Esophagus squamous epithelium (tissue), 5 donors: ENCODE results near the gene OR13C2. TPM values are rescaled to one million over a fixed set of nuclear protein-coding genes. Genes with fewer than 3 reads are reported as not detected.

Source experiments
- DNase-seq: peaks from one replicate; lab custom pipeline; 2025; lab: John Stamatoyannopoulos, UW
- H3K27ac ChIP-seq, 4 donors: fragments of 200-600 bp; sonication (generic); one replicate each; pipeline ENCODE4 v1.5.1; 2016 to 2019; ENCODE audit warnings: mild to moderate bottlenecking in 1 of 4
- H3K27me3 ChIP-seq, 4 donors: fragments of 200-600 bp; sonication (generic); 1 replicate in 3 of 4; 2 replicates in 1 of 4; pipeline versions ENCODE4 v1.5.1 to v1.6.0; 2017 to 2021; ENCODE audit warnings: antibody characterized with exemption in 1 of 4
- H3K36me3 ChIP-seq, 3 donors: fragments of 200-600 bp; sonication (generic); one replicate each; pipeline ENCODE4 v1.5.1; 2016 to 2019
- H3K4me1 ChIP-seq, 3 donors: fragments of 200-600 bp; sonication (generic); one replicate each; pipeline ENCODE4 v1.5.1; 2017 to 2019
- H3K4me3 ChIP-seq, 4 donors: fragments of 200-600 bp; sonication (generic); 1 replicate in 3 of 4; 2 replicates in 1 of 4; pipeline ENCODE4 v1.5.1; 2016 to 2019; ENCODE audit warnings: mild to moderate bottlenecking in 2 of 4, moderate library complexity in 1 of 4
- H3K9me3 ChIP-seq, 3 donors: fragments of 200-600 bp; sonication (generic); one replicate each; pipeline ENCODE4 v1.5.1; 2016 to 2019
- CTCF ChIP-seq, 6 experiments: fragments of 450-650 bp in 4 of 6; fragments of 200-600 bp in 2 of 6; sonication (generic) in 2 of 6; IDR thresholded peaks; one replicate each; pipeline ENCODE4 v1.5.1; 2016 to 2019; ENCODE audit warnings: antibody characterized with exemption in 6 of 6, mild to moderate bottlenecking in 4 of 6, moderate library complexity in 4 of 6
- POLR2A ChIP-seq, 4 donors: fragments of 450-650 bp; IDR thresholded peaks; one replicate each; pipeline ENCODE4 v1.6.1; 2017; ENCODE audit warnings: antibody characterized with exemption in 4 of 4, mild to moderate bottlenecking in 4 of 4, moderate library complexity in 3 of 4
- WGBS, 2 donors: methylation state at CpG; one replicate each; pipeline ENCODE4 v1.1.5; 2018; 5-methylcytosine and 5-hydroxymethylcytosine counted together
- intact Hi-C: fragments of 100-400 bp; cut with DNase I; formaldehyde crosslinking; loops from one replicate; pipeline ENCODE4 v1.15.0; 2022
- total RNA-seq, 4 donors: library from RNA; depleted of rRNA; stranded (reverse); fragments of >200 nt; gene quantifications; one replicate each; pipeline ENCODE4 v1.1.0, GENCODE V29; 2016
- donor health status: DM: yes; HTN: yes; CAD: no.

Gene OR13C2
- total RNA-seq, 4 donors from 2014 or later = not detected

GRCh38 chr9:104589626-104590025, 15.8 kb downstream of the OR13C2 start:
- no peaks in the 10 kb centered on the region for H3K36me3 ChIP-seq
- H3K4me3 ChIP-seq = no peak overlapping the region
- DNase-seq = no peak
- no peak overlapping the region for H3K27ac ChIP-seq
- WGBS, 2 donors = 76 to 86% methylated on average over 1 of the region's 1 CpG
- TF ChIP-seq CTCF (IDR thresholded peaks at IDR 0.05) = no peak
- no peak for TF ChIP-seq POLR2A (IDR thresholded peaks at IDR 0.05)
- no peaks in the 10 kb centered on the region for H3K27me3 ChIP-seq
- intact Hi-C loops = no loop called here
- no peaks in the 10 kb centered on the region for H3K4me1 ChIP-seq
- H3K9me3 ChIP-seq = no peaks in the 10 kb centered on the region

DNA sequence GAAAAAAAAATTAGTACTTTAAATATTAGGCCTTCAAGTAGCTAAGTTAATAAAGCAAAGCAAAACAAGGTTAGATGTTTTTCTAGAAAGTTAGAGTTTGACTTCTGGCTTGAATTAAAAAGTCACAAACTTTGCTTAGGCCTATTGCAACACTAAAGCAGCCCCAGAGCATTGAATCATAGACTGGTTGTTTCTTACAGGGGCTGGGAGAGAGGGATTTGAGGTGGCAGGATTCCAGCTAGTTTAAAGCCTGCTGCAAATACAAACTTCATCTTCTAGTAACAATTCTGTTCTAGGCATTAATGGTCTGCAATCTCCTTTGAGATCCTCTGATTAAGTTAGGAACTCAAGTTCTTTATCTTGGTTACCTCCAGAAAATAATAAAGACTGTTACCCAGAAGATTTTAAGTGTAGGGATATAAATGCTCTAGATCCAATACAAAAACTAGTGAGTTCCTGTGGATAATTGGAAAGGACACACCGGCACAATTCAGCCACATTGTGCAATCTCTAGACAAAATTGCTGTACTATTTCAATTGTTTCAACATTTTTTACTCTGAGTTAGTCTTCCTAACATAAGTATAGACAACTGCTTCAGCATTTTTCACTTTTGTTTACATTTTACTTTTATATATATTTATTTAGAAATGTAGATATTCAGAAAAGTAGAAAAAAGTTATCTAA, 18.8 kb downstream of the OR13C2 start:
- DNase-seq = no peak
- intact Hi-C loops = no loop called here
- WGBS, 2 donors = 68 to 72% methylated on average over 1 of the region's 1 CpG
- no peaks in the 10 kb centered on the region for H3K9me3 ChIP-seq
- H3K4me1 ChIP-seq = no peaks in the 10 kb centered on the region
- no peaks in the 10 kb centered on the region for H3K27me3 ChIP-seq
- TF ChIP-seq POLR2A (IDR thresholded peaks at IDR 0.05) (no peak), CTCF (IDR thresholded peaks at IDR 0.05) (no peak)
- no peaks in the 10 kb centered on the region for H3K36me3 ChIP-seq
- H3K4me3 ChIP-seq = no peak overlapping the region
- no peak overlapping the region for H3K27ac ChIP-seq

DNA sequence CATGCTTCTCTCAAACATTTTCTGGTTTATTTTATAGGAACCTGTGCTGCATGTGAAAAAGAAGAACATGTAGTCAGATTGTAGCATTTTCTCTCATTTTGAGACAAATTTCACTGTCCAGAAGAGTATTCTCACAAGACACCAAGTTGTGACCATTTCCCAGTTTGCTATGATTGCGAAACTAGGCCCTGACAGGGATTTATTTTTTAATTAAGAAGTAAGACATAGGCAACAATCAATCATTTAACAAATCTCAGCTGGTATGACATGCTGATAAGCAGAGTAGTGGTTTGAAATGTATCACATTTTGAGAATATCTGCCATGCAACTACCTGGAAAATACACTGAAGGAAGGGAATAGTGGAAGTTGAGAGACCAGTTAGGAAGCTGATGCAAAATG, 24.9 kb downstream of the OR13C2 start:
- no peaks in the 10 kb centered on the region for H3K27me3 ChIP-seq
- WGBS, 2 donors = 78% methylated on average over 1 of the region's 1 CpG
- H3K9me3 ChIP-seq = no peaks in the 10 kb centered on the region
- H3K36me3 ChIP-seq = no peaks in the 10 kb centered on the region
- H3K4me3 ChIP-seq = no peak overlapping the region
- intact Hi-C loops = no loop called here
- TF ChIP-seq CTCF (IDR thresholded peaks at IDR 0.05) (no peak), POLR2A (IDR thresholded peaks at IDR 0.05) (no peak)
- DNase-seq = no peak
- H3K4me1 ChIP-seq = no peaks in the 10 kb centered on the region
- H3K27ac ChIP-seq = no peak overlapping the region

DNA sequence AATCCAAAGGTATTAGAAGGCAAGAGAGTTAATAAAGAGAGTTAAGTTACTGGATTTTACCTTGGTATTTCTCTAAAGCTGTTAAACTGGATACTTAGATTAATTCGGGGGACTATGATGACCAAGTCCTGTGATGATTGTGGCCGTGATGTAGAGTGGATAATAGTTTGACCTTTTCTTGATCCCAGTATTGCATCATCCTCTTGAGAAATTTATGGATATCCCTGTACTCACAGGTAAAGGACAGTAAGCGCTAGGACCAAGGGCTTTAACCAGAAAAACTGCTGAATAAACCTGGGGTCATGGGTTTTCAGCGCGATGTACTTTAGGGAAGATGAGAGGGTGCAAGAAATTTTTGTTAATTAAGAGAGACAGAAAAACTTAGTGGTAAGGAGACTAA, 28.2 kb downstream of the OR13C2 start:
- no peak for TF ChIP-seq CTCF (IDR thresholded peaks at IDR 0.05)
- no peak for DNase-seq
- Histone ChIP-seq H3K4me3 (no peak overlapping the region), H3K9me3 (peaks cover 0 to 4% (median 0%) of the 10 kb centered on the region in 3 donors), H3K36me3 (no peaks in the 10 kb centered on the region), H3K27ac (no peak overlapping the region), H3K27me3 (no peaks in the 10 kb centered on the region), H3K4me1 (no peaks in the 10 kb centered on the region)
- 67 to 85% methylated on average over 5 of the region's 5 CpGs for WGBS, 2 donors
- intact Hi-C loops = no loop called here

DNA sequence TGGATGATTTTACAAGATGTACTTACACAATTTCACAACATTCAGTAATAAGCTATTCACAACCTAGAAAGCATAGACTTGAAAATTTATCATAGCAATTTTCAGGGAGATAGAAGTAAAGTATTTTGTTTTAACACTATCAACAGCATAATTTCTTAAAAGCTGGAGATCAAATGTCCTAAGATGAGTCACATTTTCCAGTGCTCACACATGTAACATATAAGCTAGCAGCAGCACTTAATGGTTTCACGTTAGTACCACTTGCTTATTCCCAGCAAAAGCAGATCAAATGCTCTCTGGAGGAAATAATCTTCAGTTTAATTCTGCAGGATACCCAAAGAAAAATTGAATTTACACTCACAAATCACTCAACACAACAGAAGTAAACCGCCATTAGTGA, 30.0 kb downstream of the OR13C2 start:
- Histone ChIP-seq H3K4me3 (no peak overlapping the region), H3K36me3 (no peaks in the 10 kb centered on the region), H3K9me3 (peaks cover 0 to 8% (median 0%) of the 10 kb centered on the region in 3 donors), H3K27ac (no peak overlapping the region), H3K27me3 (no peaks in the 10 kb centered on the region), H3K4me1 (no peaks in the 10 kb centered on the region)
- WGBS, 2 donors = 68 to 72% methylated on average over 2 of the region's 2 CpGs
- no peak for TF ChIP-seq POLR2A (IDR thresholded peaks at IDR 0.05)
- no peak for TF ChIP-seq CTCF (IDR thresholded peaks at IDR 0.05)
- no peak for DNase-seq
- intact Hi-C loops = no loop called here
